Spleen (tissue), 11 donors: ENCODE measurements around the gene NEIL1. TPM values are rescaled to one million over a fixed set of nuclear protein-coding genes. Genes with fewer than 3 reads are reported as not detected.

Experiments used
- DNase-seq: peaks from one replicate; pipeline ENCODE4 v3.0.0-alpha.2; 2020
- H3K27ac ChIP-seq, 8 donors: fragments of 200-600 bp; sonication (generic) in 7 of 8; 1 replicate in 4 of 8; 2 replicates in 4 of 8; pipeline versions ENCODE4 v1.5.0 to v1.8.0; 2016 to 2021; ENCODE audit warnings: inconsistent platforms in 4 of 8, mild to moderate bottlenecking in 4 of 8, moderate library complexity in 1 of 8
- H3K27me3 ChIP-seq, 7 donors: fragments of 200-600 bp; sonication (generic) in 6 of 7; replicated peaks in 1 of 7; 1 replicate in 4 of 7; 2 replicates in 3 of 7; pipeline versions ENCODE4 v1.5.0 to v1.8.0; 2016 to 2021; ENCODE audit warnings: inconsistent platforms in 3 of 7, mild to moderate bottlenecking in 1 of 7
- H3K36me3 ChIP-seq, 6 donors: fragments of 200-600 bp; sonication (generic) in 5 of 6; 1 replicate in 4 of 6; 2 replicates in 2 of 6; pipeline versions ENCODE4 v1.5.0 to v1.8.0; 2016 to 2021; ENCODE audit warnings: inconsistent platforms in 2 of 6
- H3K4me1 ChIP-seq, 6 donors: fragments of 200-600 bp; sonication (generic) in 5 of 6; 1 replicate in 3 of 6; 2 replicates in 3 of 6; pipeline versions ENCODE4 v1.5.0 to v1.8.0; 2016 to 2021; ENCODE audit warnings: inconsistent platforms in 3 of 6
- H3K4me3 ChIP-seq, 8 donors: fragments of 200-600 bp; sonication (generic) in 7 of 8; 1 replicate in 4 of 8; 2 replicates in 4 of 8; pipeline versions ENCODE4 v1.5.0 to v1.8.0; 2016 to 2021; ENCODE audit warnings: inconsistent platforms in 4 of 8, mild to moderate bottlenecking in 4 of 8, moderate library complexity in 2 of 8
- H3K9me3 ChIP-seq, 8 donors: fragments of 200-600 bp; sonication (generic) in 7 of 8; 1 replicate in 4 of 8; 2 replicates in 4 of 8; pipeline versions ENCODE4 v1.5.0 to v1.8.0; 2016 to 2021; ENCODE audit warnings: inconsistent platforms in 4 of 8
- CTCF ChIP-seq, 11 experiments: fragments of 200-600 bp in 7 of 11; fragments of 450-650 bp in 4 of 11; sonication (generic) in 4 of 11; IDR thresholded peaks in 8 of 11; conservative IDR thresholded peaks in 3 of 11; 1 replicate in 7 of 11; 2 replicates in 4 of 11; pipeline versions ENCODE4 v1.4.0 to v1.8.0; 2016 to 2021; ENCODE audit warnings: antibody characterized with exemption in 11 of 11, inconsistent platforms in 4 of 11, mild to moderate bottlenecking in 1 of 11
- POLR2A ChIP-seq, 3 donors: fragments of 450-650 bp; IDR thresholded peaks; one replicate each; pipeline ENCODE4 v1.5.1; 2017; ENCODE audit warnings: antibody characterized with exemption in 3 of 3, mild to moderate bottlenecking in 1 of 3
- POLR2AphosphoS5 ChIP-seq, 3 donors: sonication (generic); formaldehyde crosslinking; IDR thresholded peaks; one replicate each; pipeline ENCODE4 v1.5.1; 2017; ENCODE audit warnings: antibody characterized with exemption in 3 of 3
- WGBS, 5 donors: extraction: QIAGEN DNeasy Blood & Tissue Kit in 3 of 5; methylation state at CpG; one replicate each; pipeline versions ENCODE4 v1.1.5 to v1.1.7; 2013 to 2018; 5-methylcytosine and 5-hydroxymethylcytosine counted together
- intact Hi-C: fragments of 100-400 bp; cut with DNase I; formaldehyde crosslinking; loops from one replicate; pipeline ENCODE4 v1.15.0; 2023; ENCODE audit warnings: low total_unique reads
- microRNA-seq, 3 donors: library from miRNA; unstranded; fragments of <30 nt; microRNA quantifications; one replicate each; pipeline versions ENCODE4 to v1.1.0, GENCODE V29; 2019 to 2020
- polyA plus RNA-seq, 3 donors: library from polyadenylated mRNA; stranded (reverse); fragments of 200-250 nt; gene quantifications; one replicate each; pipeline ENCODE4 v1.2.1, GENCODE V29; 2013
- total RNA-seq, 7 donors: library from RNA; depleted of rRNA in 3 of 7; stranded (reverse); fragments of >200 nt in 3 of 7; fragmentation: NEBNext Ultra II Directional in 4 of 7; extraction: Animal tissue kit (Norgen Biotek cat#: 25700) in 4 of 7; gene quantifications; one replicate each; pipeline versions ENCODE4 v1.1.0 to v1.2.1, GENCODE V29; 2016 to 2021
- donor health status: healthy with polysubstance abuse.
- donor health status: DM: no; HTN: no; CAD: no; lungs with moderate emphysema.
- donor health status: DM: no; HTN: no; CAD: no.
- donor health status: Bipolar disorder and iron deficiency.
- donor health status: healthy.
- donor health status: DM: no; HTN: no; CAD: no.
- donor health status: DM: yes; HTN: yes; CAD: no.

The NEIL1 gene
- total and polyA plus RNA-seq, 10 donors, result 27.5 to 68.1 (median 45.5) TPM

- Histone ChIP-seq H3K4me3 (no peak overlapping the region), H3K9me3 (no peaks in the 10 kb centered on the region), H3K27me3 (no peaks in the 10 kb centered on the region), H3K36me3 (peaks cover 2 to 100% (median 95%) of the 10 kb centered on the region in 6 donors), H3K27ac (no peak overlapping the region), H3K4me1 (no peaks in the 10 kb centered on the region)
- no peak for TF ChIP-seq POLR2AphosphoS5 (IDR thresholded peaks at IDR 0.05)
- TF ChIP-seq POLR2A (IDR thresholded peaks at IDR 0.05), result no peak
- TF ChIP-seq CTCF (IDR thresholded peaks at IDR 0.05 in 8 of 11, conservative IDR thresholded peaks at IDR 0.05 in 3 of 11), result no peak
- intact Hi-C loops, result no loop called here
- 85 to 97% (median 92%) methylated on average over 2 of the region's 2 CpGs for WGBS, 5 donors
- no peak for DNase-seq
Observed at GRCh38 chr15:75403892-75404291, 57.1 kb downstream of the NEIL1 start.

Small RNAs within 50 kb of the gene (microRNA-seq; reads per million reads assigned to microRNA genes)
- 0 reads per million in 3 donors for gene MIR631

Other genes with a start within 250 kb of the NEIL1 start
- 10 to 100 TPM; 56.0 to 70.2 (median 67.6) TPM for gene C15orf39, start 145.2 kb upstream of the NEIL1 start, total RNA-seq
- 10 to 100 TPM in 1 of 3 donors, 1 to 10 TPM in 2; 6.9 to 19.3 (median 7.4) TPM for gene C15orf39, start 145.2 kb upstream of the NEIL1 start, polyA plus RNA-seq
- gene GOLGA6C, start 88.7 kb upstream of the NEIL1 start, total RNA-seq, result not detected
- gene GOLGA6C, start 88.7 kb upstream of the NEIL1 start, polyA plus RNA-seq, result not detected
- gene GOLGA6D, start 64.2 kb upstream of the NEIL1 start, total RNA-seq, result not detected
- not detected for gene GOLGA6D, start 64.2 kb upstream of the NEIL1 start, polyA plus RNA-seq
- 10 to 100 TPM; 47.0 to 80.4 (median 62.2) TPM for gene COMMD4, start 11.0 kb upstream of the NEIL1 start, total RNA-seq
- 100 to 1,000 TPM in 1 of 3 donors, 10 to 100 TPM in 2; 73.9 to 116 (median 92.0) TPM for gene COMMD4, start 11.0 kb upstream of the NEIL1 start, polyA plus RNA-seq
- 100 to 1,000 TPM; 183 to 384 (median 264) TPM for gene MAN2C1, start 21.6 kb downstream of the NEIL1 start, total RNA-seq
- 100 to 1,000 TPM; 112 to 499 (median 448) TPM for gene MAN2C1, start 21.6 kb downstream of the NEIL1 start, polyA plus RNA-seq
- gene SIN3A, start 104.7 kb downstream of the NEIL1 start, total RNA-seq, result 10 to 100 TPM; 64.5 to 90.2 (median 84.7) TPM
- gene SIN3A, start 104.7 kb downstream of the NEIL1 start, polyA plus RNA-seq, result 10 to 100 TPM in 1 of 3 donors, 1 to 10 TPM in 2; 8.2 to 12.5 (median 8.4) TPM
- gene PTPN9, start 232.3 kb downstream of the NEIL1 start, total RNA-seq, result 10 to 100 TPM; 19.1 to 32.5 (median 24.9) TPM
- gene PTPN9, start 232.3 kb downstream of the NEIL1 start, polyA plus RNA-seq, result 1 to 10 TPM; 4.6 to 9.5 (median 7.9) TPM